Loucy (cell line): Measurements from ENCODE around the gene TCERG1.

Experiments used
- H2AFZ ChIP-seq: fragments of 200-600 bp; sonication (generic); 2 replicates; pipeline ENCODE4 v1.6.0; 2016; ENCODE audit warnings: antibody characterized with exemption, mild to moderate bottlenecking, low read length, moderate library complexity
- H3F3A ChIP-seq: fragments of 200-600 bp; 2 replicates; pipeline ENCODE4 v1.6.0; 2016; ENCODE audit warnings: antibody characterized with exemption, low read depth, mild to moderate bottlenecking
- H3K27me3 ChIP-seq: fragments of 200-600 bp; sonication (generic); 2 replicates; pipeline ENCODE4 v1.6.1; 2014; ENCODE audit warnings: low read length, mild to moderate bottlenecking; ENCODE audit not compliant: insufficient read depth, poor library complexity, severe bottlenecking
- H3K36me3 ChIP-seq: fragments of 200-600 bp; sonication (generic); 2 replicates; pipeline ENCODE4 v1.6.1; 2016; ENCODE audit warnings: low read length; ENCODE audit not compliant: insufficient read depth
- H3K4me1 ChIP-seq: fragments of 200-600 bp; sonication (generic); 2 replicates; pipeline ENCODE4 v1.5.1; 2014; ENCODE audit warnings: low read length, mild to moderate bottlenecking; ENCODE audit not compliant: insufficient read depth, poor library complexity, severe bottlenecking
- H3K4me2 ChIP-seq: fragments of 200-600 bp; sonication (generic); 2 replicates; pipeline ENCODE4 v1.6.0; 2014; ENCODE audit warnings: antibody characterized with exemption, low read length, low read depth, mild to moderate bottlenecking; ENCODE audit not compliant: poor library complexity, severe bottlenecking
- H3K4me3 ChIP-seq: fragments of 200-600 bp; sonication (generic); 2 replicates; pipeline ENCODE4 v1.5.1; 2014; ENCODE audit warnings: low read length, mild to moderate bottlenecking, mixed read lengths; ENCODE audit not compliant: poor library complexity, severe bottlenecking
- H3K79me2 ChIP-seq: fragments of 200-600 bp; sonication (generic); 2 replicates; pipeline ENCODE4 v1.6.1; 2014; ENCODE audit warnings: low read length; ENCODE audit not compliant: insufficient read depth
- H3K9ac ChIP-seq: fragments of 200-600 bp; sonication (generic); 2 replicates; pipeline ENCODE4 v1.6.0; 2014; ENCODE audit warnings: mild to moderate bottlenecking, low read depth, low read length, moderate library complexity; ENCODE audit not compliant: poor library complexity, severe bottlenecking
- H3K9me2 ChIP-seq: fragments of 200-600 bp; sonication (generic); replicated peaks from 2 replicates; pipeline ENCODE4 v1.6.1; 2016; ENCODE audit warnings: low read depth, low read length, mixed read lengths
- H3K9me3 ChIP-seq: fragments of 200-600 bp; sonication (generic); 2 replicates; pipeline ENCODE4 v1.6.1; 2014; ENCODE audit warnings: mild to moderate bottlenecking, antibody characterized with exemption, low read length, low read depth; ENCODE audit not compliant: insufficient read depth
- H4K20me1 ChIP-seq: fragments of 200-600 bp; sonication (generic); 2 replicates; pipeline ENCODE4 v1.6.0; 2014; ENCODE audit warnings: antibody characterized with exemption, low read length, mild to moderate bottlenecking; ENCODE audit not compliant: insufficient read depth, poor library complexity, severe bottlenecking
- EZH2phosphoT487 ChIP-seq: fragments of 200-600 bp; IDR thresholded peaks from 2 replicates; pipeline ENCODE4 v1.6.1; 2018; ENCODE audit warnings: antibody characterized with exemption, mild to moderate bottlenecking, moderate library complexity, borderline replicate concordance
- TF ChIP-seq, protein P1 (sequence below): fragments of 200-600 bp; sonication (generic); conservative IDR thresholded peaks from 2 replicates; pipeline ENCODE4 v1.5.1; 2014; ENCODE audit warnings: mild to moderate bottlenecking, antibody characterized with exemption, low read length

The TCERG1 gene

DNA sequence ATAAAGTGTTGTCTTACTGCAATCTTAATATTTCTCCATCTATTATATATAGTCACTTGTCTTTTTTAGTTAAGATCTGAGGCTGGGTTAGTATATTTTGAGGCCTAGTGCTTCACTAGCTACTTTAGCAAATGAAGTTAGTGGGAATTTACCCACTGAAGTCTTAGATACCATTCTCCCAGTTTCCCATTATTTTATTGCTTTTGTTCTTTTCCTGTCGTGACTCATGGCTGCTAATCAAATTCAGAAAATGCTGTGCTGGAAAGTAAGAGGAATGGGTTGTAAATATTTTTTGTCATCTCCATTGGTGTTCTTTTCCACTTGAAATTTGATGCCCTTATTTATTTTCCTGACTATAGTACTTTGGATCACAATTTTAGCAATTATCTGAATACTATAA, 14.2 kb downstream of the TCERG1 start:
- H3K9me3 ChIP-seq = no peaks in the 10 kb centered on the region
- H3K79me2 ChIP-seq = peaks cover 77% of the 10 kb centered on the region
- peaks cover 92% of the 10 kb centered on the region for H3K36me3 ChIP-seq
- no peak overlapping the region for H3K4me3 ChIP-seq
- no peaks in the 10 kb centered on the region for H3K9me2 ChIP-seq
- peak overlapping the region; percentile 25 for H3K4me2 ChIP-seq
- H3K9ac ChIP-seq = no peak overlapping the region
- 0 out of 2 replicates have a peak, but pooled peaks cover under 1% of the 10 kb centered on the region for H3F3A ChIP-seq
- no peak overlapping the region for H2AFZ ChIP-seq
- peaks cover 9% of the 10 kb centered on the region for H3K4me1 ChIP-seq
- H4K20me1 ChIP-seq = peaks cover 75% of the 10 kb centered on the region
- no peaks in the 10 kb centered on the region for H3K27me3 ChIP-seq
- TF ChIP-seq EZH2phosphoT487 = no peak
- TF ChIP-seq, protein P1, sequence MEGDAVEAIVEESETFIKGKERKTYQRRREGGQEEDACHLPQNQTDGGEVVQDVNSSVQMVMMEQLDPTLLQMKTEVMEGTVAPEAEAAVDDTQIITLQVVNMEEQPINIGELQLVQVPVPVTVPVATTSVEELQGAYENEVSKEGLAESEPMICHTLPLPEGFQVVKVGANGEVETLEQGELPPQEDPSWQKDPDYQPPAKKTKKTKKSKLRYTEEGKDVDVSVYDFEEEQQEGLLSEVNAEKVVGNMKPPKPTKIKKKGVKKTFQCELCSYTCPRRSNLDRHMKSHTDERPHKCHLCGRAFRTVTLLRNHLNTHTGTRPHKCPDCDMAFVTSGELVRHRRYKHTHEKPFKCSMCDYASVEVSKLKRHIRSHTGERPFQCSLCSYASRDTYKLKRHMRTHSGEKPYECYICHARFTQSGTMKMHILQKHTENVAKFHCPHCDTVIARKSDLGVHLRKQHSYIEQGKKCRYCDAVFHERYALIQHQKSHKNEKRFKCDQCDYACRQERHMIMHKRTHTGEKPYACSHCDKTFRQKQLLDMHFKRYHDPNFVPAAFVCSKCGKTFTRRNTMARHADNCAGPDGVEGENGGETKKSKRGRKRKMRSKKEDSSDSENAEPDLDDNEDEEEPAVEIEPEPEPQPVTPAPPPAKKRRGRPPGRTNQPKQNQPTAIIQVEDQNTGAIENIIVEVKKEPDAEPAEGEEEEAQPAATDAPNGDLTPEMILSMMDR = no peak

DNA sequence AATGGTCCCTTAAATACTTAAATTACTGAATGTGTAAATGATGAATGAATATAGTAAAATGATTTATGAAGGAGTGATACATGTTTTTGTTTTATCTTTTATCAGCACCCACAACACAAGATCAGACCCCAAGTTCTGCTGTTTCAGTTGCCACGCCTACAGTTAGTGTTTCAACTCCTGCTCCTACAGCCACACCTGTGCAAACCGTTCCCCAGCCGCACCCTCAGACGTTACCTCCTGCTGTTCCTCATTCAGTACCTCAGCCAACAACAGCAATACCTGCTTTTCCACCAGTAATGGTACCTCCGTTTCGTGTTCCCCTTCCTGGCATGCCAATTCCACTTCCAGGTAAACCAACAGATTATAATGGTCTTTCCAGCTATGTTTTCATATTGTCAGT, 16.3 kb downstream of the TCERG1 start:
- H3K36me3 ChIP-seq = peaks cover 92% of the 10 kb centered on the region
- H3K4me1 ChIP-seq = peaks cover 9% of the 10 kb centered on the region
- no peak overlapping the region for H3K4me2 ChIP-seq
- H3F3A ChIP-seq = 0 out of 2 replicates have a peak, but pooled peaks cover 3% of the 10 kb centered on the region
- no peaks in the 10 kb centered on the region for H3K9me2 ChIP-seq
- H3K9ac ChIP-seq = no peak overlapping the region
- H2AFZ ChIP-seq = no peak overlapping the region
- TF ChIP-seq, protein P1 = no peak
- no peak for TF ChIP-seq EZH2phosphoT487
- no peaks in the 10 kb centered on the region for H3K27me3 ChIP-seq
- H3K4me3 ChIP-seq = no peak overlapping the region
- no peaks in the 10 kb centered on the region for H3K9me3 ChIP-seq
- peaks cover 84% of the 10 kb centered on the region for H4K20me1 ChIP-seq
- H3K79me2 ChIP-seq = peaks cover 82% of the 10 kb centered on the region

DNA sequence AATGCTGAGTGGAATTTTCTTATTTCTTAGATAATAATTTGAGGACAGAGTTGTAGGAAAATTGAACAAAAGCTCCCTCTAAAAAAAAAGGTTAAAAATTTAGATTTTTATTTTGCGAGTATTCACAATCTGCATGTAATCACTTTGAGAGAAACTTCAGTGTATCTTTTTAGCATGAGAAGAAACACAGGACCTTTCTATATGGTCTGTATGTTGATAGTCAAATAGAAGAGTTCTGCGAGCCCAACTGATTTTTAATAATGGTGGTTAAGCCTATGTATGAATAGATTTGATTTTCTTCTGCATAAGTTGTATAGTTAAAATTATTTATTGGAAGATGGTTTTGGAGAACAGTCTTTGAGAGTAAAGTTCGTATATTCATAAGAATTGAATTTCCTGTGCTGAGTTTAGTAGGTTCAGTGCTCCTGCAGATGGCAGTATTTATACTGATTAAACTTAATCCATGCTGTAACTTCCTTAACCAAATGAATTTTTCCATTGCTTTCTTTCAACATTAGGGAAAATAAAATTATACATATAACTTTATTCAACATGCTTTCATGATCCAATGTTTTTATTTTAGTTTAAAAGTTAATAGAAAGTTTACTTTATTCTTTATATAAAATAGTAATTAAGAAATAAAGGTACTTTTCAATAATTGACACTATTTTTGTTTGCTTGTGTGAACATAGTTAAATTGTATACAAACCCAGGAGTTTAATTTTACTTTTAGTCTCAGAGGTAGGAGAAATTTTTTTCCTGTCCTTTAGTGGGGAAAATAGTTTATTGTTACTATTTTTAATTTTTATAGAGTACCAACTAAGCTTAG, 19.6 kb downstream of the TCERG1 start:
- Histone ChIP-seq H3K9me3 (no peaks in the 10 kb centered on the region), H4K20me1 (peaks cover 70% of the 10 kb centered on the region), H3K9ac (no peak overlapping the region), H3K4me2 (peak overlapping the region; percentile 27), H3K79me2 (peaks cover 56% of the 10 kb centered on the region), H3K4me3 (no peak overlapping the region), H3K36me3 (peaks cover 84% of the 10 kb centered on the region), H3K27me3 (no peaks in the 10 kb centered on the region), H2AFZ (no peak overlapping the region), H3F3A (0 out of 2 replicates have a peak, but pooled peaks cover 3% of the 10 kb centered on the region), H3K4me1 (no peaks in the 10 kb centered on the region), H3K9me2 (no peaks in the 10 kb centered on the region)
- TF ChIP-seq EZH2phosphoT487 = no peak
- TF ChIP-seq, protein P1 = peak; percentile 62
